ENCODE data around the gene PARL. TPM values are rescaled to one million over a fixed set of nuclear protein-coding genes. Genes with fewer than 3 reads are reported as not detected.
A peak's percentile ranks its signal among the peaks of the same experiment; 100 is the strongest.

Gene PARL
- total RNA-seq, 3 donors from 2014 or later: 67.0 to 71.8 (median 68.9) TPM

DNA sequence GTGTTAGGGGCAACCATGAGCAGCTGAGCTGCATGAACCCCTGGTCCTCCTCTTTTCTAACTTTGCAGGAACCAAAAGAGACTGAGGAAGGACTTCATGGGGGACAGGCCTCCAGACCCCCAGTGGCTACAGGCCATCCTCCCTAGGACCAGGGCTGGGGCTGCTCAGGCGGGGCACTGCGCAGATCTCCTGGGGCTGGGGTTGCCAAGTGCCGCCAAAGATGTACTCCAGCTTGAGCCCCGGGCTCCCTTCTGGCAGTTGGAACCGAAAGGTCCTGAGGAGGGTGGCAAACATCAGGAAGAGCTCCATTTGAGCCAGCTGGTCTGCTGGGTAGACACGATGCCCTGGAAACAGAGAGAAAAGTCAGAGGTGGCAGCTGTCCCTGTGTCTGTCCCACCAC is 11.1 kb upstream of the PARL start:
- intact Hi-C loops (cut with DNase I, micrococcal nuclease): loop anchor here (10.0 kb wide), 3 partner anchors 119 to 389 kb away; partner anchors contain the start of gene ABCC5 (in 1 of the 2)
- Histone ChIP-seq H3K36me3 (ENCODE audit: low read depth) (no peaks in the 10 kb centered on the region), H3K9me3 (no peaks in the 10 kb centered on the region), H3K4me1 (ENCODE audit: low read depth) (no peaks in the 10 kb centered on the region), H3K4me3 (no peak overlapping the region)
- ATAC-seq (no peak), DNase-seq (no peak)
- no peak for TF ChIP-seq CTCF (IDR thresholded peaks at IDR 0.05)

GRCh38 chr3:183895296-183895695 is 10.6 kb upstream of the PARL start:
- no peaks in the 10 kb centered on the region for H3K4me1 ChIP-seq (ENCODE audit: low read depth)
- DNase-seq (no peak), ATAC-seq (peak; percentile 77)
- H3K9me3 ChIP-seq: no peaks in the 10 kb centered on the region
- intact Hi-C loops (cut with DNase I, micrococcal nuclease): loop anchor here (10.0 kb wide), 3 partner anchors 120 to 390 kb away; partner anchors contain the start of gene ABCC5 (in 1 of the 2)
- H3K36me3 ChIP-seq (ENCODE audit: low read depth): no peaks in the 10 kb centered on the region
- peak; percentile 66 for TF ChIP-seq CTCF (IDR thresholded peaks at IDR 0.05)
- no peak overlapping the region for H3K4me3 ChIP-seq

DNA sequence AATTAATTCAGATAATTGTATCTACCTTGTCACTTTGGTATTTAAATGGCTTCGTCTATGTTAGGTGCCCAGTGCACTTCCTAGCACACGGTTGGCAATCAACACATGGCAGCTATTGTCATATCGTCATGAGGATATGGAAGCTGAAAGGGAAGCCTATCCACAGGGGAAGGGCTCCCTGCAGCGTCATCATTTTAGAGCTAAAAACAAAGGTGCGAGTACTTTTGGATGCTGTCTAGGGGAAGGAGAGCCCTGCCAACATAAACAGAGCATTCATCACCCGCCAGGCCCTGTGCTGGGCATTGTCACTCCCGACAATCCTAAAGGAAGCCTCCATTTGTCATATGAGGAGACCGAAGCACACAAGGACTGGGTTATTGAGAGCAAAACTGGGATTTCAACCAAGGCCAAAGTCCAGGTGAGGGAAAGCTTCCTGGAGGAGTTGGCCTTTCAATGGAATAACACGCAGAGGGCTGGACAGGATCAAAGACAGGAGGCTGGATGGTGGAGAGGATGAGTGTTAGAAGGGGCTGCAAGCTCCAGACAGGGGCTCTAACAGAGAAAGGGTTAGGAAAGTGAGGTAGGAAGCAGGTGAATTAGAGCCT is 8.0 kb upstream of the PARL start:
- intact Hi-C loops (cut with DNase I, micrococcal nuclease): loop anchor here (10.0 kb wide), 3 partner anchors 122 to 392 kb away; partner anchors contain the start of gene ABCC5 (in 1 of the 2)
- no peaks in the 10 kb centered on the region for H3K4me1 ChIP-seq (ENCODE audit: low read depth)
- no peaks in the 10 kb centered on the region for H3K9me3 ChIP-seq
- H3K36me3 ChIP-seq (ENCODE audit: low read depth): no peaks in the 10 kb centered on the region
- no peak for TF ChIP-seq CTCF (IDR thresholded peaks at IDR 0.05)
- ATAC-seq (peak; percentile 92), DNase-seq (peak in 1 of 3 donors; percentile 59)
- H3K4me3 ChIP-seq: no peak overlapping the region

GRCh38 chr3:183885766-183886165 is 1.1 kb upstream of the PARL start:
- ATAC-seq (no peak), DNase-seq (no peak)
- intact Hi-C loops (cut with DNase I, micrococcal nuclease): no loop called here
- Histone ChIP-seq H3K4me3 (no peak overlapping the region), H3K36me3 (ENCODE audit: low read depth) (no peaks in the 10 kb centered on the region), H3K4me1 (ENCODE audit: low read depth) (peaks cover 25% of the 10 kb centered on the region), H3K9me3 (no peaks in the 10 kb centered on the region)
- no peak for TF ChIP-seq CTCF (IDR thresholded peaks at IDR 0.05)

DNA sequence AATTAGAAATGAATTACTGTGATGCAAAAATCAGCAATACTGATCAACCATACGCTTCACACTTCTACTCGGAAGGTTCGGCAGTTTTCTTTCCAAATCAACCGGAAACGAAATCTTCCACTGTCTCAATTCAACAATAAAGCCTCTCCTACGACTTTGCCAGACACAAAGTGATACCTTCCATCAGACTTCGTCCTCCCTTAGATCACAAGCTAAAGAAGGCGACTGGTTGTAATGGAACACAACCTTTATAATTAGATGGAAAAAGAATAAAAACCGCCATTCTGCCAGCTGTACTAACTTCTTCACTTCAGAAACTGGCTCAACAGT is 618 bp downstream of the PARL start:
- no peaks in the 10 kb centered on the region for H3K9me3 ChIP-seq
- no peaks in the 10 kb centered on the region for H3K36me3 ChIP-seq (ENCODE audit: low read depth)
- ATAC-seq (peak; percentile 5), DNase-seq (no peak)
- intact Hi-C loops (cut with DNase I, micrococcal nuclease): no loop called here
- H3K4me1 ChIP-seq (ENCODE audit: low read depth): peaks cover 25% of the 10 kb centered on the region
- H3K4me3 ChIP-seq: peak overlapping the region; percentile 73
- no peak for TF ChIP-seq CTCF (IDR thresholded peaks at IDR 0.05)

Data from mucosa of descending colon (tissue), 3 donors.